Endothelial cell of umbilical vein (primary cell): Measurements from ENCODE around the gene TM4SF4.

ENCODE experiments used
- CTCF ChIP-seq, 2 donors: IDR thresholded peaks; 1 replicate in 1 of 2; 2 replicates in 1 of 2; pipeline ENCODE4 v1.5.1; 2011; ENCODE audit warnings: low read length in 2 of 2, mild to moderate bottlenecking in 2 of 2, moderate library complexity in 2 of 2, control low read depth in 1 of 2, inconsistent platforms in 1 of 2, low read depth in 1 of 2; ENCODE audit not compliant: insufficient read depth in 1 of 2; ENCODE audit errors: extremely low read depth in 1 of 2
- EZH2 ChIP-seq: IDR thresholded peaks from 2 replicates; pipeline ENCODE4 v1.6.1; 2012; ENCODE audit warnings: borderline replicate concordance, low read depth, mild to moderate bottlenecking, moderate library complexity, low read length, inconsistent platforms; ENCODE audit not compliant: severe bottlenecking
- FOS ChIP-seq: IDR thresholded peaks from 2 replicates; pipeline ENCODE4 v1.6.1; 2011; ENCODE audit warnings: mild to moderate bottlenecking, low read length, moderate library complexity, borderline replicate concordance; ENCODE audit not compliant: insufficient read depth
- GATA2 ChIP-seq: IDR thresholded peaks from 2 replicates; pipeline ENCODE4 v1.7.0; 2011; ENCODE audit warnings: low read depth, mild to moderate bottlenecking, moderate library complexity, mixed read lengths, low read length; ENCODE audit not compliant: insufficient read length, insufficient read depth
- JUN ChIP-seq: IDR thresholded peaks from 2 replicates; pipeline ENCODE4 v1.6.1; 2011; ENCODE audit warnings: borderline replicate concordance, low read depth; ENCODE audit not compliant: insufficient read length, insufficient read depth
- MAX ChIP-seq: IDR thresholded peaks from 2 replicates; pipeline ENCODE4 v1.6.1; 2011; ENCODE audit not compliant: insufficient read depth, insufficient read length
- POLR2A ChIP-seq: IDR thresholded peaks from 2 replicates; pipeline ENCODE4 v1.6.1; 2012; ENCODE audit warnings: low read depth, mild to moderate bottlenecking, control low read depth, low read length
- POLR2AphosphoS5 ChIP-seq: IDR thresholded peaks from 2 replicates; pipeline ENCODE4 v1.6.1; 2012; ENCODE audit warnings: low read depth, mild to moderate bottlenecking, control low read depth, low read length, moderate library complexity; ENCODE audit not compliant: insufficient read depth

DNA sequence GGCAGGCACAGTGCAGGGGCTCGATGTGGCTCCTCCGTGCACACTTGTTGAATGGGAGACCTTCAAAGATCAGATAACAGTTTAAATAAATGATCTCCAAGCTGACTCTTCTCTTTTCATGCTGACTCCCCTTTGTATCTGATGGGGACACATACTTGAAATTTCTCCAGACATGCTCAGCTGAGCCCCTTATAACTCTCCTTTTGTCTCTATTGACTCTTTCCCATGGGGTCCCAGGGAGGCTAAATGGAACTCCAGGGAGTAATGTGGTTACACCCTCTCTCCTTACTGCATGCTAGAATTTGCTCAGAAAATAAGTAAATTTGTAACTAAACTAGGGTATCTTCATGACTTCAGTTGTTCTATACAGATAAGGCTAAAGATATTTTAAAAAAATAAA, 48.2 kb upstream of the TM4SF4 start:
- TF ChIP-seq POLR2AphosphoS5 (no peak), POLR2A (no peak), JUN (no peak), CTCF (IDR thresholded peaks at IDR 0.05; ENCODE audit: extremely low read depth in 1 of 2, insufficient read depth in 1 of 2, low read depth in 1 of 2, low read length in 2 of 2) (no peak), GATA2 (no peak), EZH2 (no peak), FOS (no peak), MAX (no peak)
